HG02852 (cell line): ENCODE data around the gene FASTKD2.
"Not testable (repeated sequence)": the region's sequence is repeated elsewhere in the genome, so short reads cannot be mapped to it uniquely, and the experiment has no call there.

ENCODE experiments used
- ATAC-seq: cut with Tn5 transposase; IDR thresholded peaks from one replicate; pipeline ENCODE4 v1.9.1; 2021; ENCODE audit warnings: mild to moderate bottlenecking, moderate library complexity; ENCODE audit not compliant: unreplicated experiment

FASTKD2 gene

DNA sequence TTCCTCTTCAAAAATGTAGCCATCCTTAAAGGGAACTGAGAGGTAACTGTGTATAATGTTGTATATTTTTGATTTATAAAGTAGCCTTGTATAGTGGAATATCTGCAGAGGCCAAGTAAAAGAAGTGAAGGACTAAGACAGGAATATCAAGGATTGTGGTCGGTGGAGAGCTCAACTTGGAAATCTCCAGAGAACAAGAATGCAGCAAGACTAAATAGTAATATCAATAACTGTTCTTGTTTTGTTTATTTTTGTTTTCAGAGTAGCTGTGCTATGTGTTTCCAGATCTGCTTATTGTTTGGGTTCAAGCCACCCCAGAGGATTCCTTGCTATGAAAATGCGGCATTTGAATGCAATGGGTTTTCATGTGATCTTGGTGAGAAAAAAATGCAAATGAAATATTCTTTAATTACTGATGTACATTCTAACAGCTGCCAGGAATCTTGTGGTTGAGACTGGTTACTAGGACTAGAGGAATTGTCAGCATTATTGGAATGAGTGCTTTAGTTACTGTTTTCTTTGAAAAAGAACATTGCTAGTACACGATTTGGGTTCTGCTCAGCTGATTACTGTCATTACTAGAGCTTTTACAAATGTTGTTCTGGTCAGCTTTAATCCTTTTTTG lies 25.0 kb downstream of the FASTKD2 start:
- no peak for ATAC-seq

DNA sequence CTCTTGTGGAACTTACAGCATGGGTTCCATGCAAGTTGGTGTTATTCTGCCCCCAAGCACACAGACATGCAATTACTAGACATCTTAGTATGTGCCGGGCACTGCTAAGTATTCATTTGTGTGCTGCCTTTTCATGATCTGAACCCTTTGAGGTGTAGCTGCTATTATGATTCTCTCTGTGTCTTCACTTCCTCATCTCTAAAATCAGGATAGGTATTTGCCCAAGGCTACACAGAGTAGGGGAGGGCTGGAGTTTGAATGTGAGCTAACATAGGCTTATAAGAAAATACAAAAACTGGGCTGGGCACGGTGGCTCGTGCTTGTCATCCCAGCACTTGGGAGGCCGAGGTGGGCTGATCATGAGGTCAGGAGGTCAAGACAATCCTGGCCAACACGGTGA lies 27.2 kb downstream of the FASTKD2 start:
- no peak for ATAC-seq

- no peak for ATAC-seq
Measured at GRCh38 chr2:206797376-206797775, 32.0 kb downstream of the FASTKD2 start.

DNA sequence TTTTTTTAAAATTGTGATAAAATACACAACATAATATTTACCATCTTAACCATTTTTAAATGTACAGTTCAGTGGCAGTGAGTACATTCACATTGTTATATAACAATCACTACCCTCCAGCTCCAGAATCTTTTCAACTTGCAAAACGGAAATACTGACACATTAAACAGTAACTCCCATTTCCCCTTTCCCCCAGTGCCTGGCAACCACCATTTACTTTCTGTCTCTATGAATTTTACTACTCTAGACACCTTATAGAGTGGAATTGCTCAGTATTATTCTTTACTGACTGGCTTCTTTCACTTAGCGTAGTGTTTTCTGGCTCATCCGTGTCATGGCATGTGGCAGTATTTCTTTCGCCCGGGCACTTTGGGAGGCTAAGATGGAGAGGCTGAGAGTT lies 32.6 kb downstream of the FASTKD2 start:
- ATAC-seq, result peak; percentile 66

DNA sequence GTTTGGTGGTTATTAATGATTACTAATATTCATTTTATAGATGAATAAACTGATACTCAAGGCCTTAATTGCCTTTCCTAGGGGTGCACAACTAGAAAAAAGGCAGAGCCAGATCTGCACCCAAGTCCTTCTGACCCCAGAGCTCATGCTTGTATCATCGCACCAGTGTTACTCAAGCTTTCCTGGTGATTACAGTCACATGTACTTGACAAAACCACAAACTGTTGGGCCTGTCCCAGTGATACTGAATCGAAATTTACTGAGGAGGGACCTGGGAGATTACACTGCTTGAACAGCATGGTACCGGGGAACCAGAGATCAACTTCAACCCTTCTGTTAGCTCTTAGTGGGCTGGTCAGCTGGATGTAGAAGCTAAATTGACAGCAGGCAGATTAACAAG lies 33.7 kb downstream of the FASTKD2 start:
- ATAC-seq, result no peak

GRCh38 chr2:206800506-206801417 lies 35.4 kb downstream of the FASTKD2 start:
- ATAC-seq, result peak; percentile 58

DNA sequence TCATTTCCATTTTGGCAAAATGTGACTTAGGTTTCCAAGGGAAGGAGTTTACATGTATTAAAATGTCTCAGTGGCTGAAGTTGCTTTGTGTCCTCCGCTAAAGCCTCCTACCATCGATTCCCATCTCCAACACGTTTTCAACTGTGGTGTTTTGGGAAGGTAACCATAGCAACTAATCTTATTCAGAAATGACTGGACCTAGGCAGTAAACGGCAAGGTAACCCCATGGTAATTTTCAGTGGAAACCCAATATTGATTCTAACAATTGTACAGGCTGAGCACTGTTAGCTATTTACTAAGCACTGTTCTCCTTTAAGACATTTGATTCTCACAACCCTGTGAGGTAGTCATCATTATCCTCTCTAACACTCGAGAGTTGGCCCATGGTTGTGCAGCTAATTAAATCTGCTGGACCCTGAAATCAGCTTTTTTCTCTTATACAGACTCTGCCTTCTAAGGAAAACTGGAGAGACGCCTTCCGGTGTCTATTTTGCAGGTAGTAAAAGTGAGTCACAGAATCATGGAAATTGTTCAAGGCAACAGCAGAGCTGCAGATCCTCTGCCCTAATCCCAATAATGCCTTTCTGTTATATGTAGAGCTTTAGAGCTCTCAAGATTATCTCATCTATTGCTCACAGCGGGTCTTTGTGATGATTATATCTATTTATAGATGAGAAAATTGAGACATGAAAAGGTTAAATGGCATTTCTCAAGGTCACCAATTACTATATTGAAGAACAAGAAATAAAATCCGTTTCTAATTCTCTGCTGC lies 36.2 kb downstream of the FASTKD2 start:
- no peak for ATAC-seq

DNA sequence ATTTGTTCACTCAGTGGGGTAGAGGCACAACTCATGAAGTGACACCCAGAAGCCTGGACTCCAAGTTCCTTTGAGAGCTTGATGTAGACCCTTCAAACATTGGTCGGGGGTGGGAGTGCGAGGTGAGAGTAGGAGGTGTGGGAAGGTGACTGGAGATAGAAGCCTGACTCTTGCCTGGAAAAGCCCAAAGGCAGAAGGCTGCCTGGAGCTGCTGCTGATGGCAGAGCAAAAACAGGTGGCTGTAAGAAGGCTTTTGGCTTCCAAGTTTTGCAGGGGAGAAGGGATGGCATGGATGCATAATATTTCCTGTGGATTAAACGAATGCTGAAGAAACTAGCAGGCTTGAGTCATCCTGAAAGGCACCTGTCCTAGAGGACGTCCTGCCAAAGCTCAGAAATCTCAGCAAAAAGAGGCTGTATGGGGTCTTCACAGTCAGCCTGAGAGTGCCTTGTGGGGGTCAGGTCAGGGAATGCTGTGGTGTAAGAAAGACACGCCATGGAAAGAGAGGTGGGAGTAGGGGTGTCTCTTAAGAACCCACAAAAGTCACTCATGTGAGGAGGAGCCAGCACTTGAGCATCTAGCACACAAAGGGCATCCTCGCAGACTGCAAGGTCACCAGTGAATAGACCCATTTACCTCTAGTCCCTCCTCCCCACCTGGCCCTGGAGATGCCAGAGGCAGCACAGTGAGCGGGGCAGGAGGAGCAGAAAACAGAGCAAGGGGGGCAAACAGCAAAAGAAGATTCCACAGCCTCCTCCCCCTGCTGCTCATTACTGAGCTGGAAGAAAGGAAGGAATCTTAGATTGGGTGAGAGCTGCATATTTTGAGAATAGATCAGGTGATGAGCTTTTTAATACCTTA lies 37.5 kb downstream of the FASTKD2 start:
- no peak for ATAC-seq

GRCh38 chr2:206804326-206804725 lies 38.9 kb downstream of the FASTKD2 start:
- ATAC-seq, result no peak

- ATAC-seq, result no peak
Measured at GRCh38 chr2:206805887-206806607, 40.6 kb downstream of the FASTKD2 start.

- ATAC-seq, result not testable (repeated sequence)
Measured at GRCh38 chr2:206807624-206808023, 42.2 kb downstream of the FASTKD2 start.

GRCh38 chr2:206812471-206812870 lies 47.1 kb downstream of the FASTKD2 start:
- ATAC-seq, result not testable (repeated sequence)

- ATAC-seq, result no peak
Measured at GRCh38 chr2:206814498-206814897, 49.1 kb downstream of the FASTKD2 start.

- no peak for ATAC-seq
Measured at GRCh38 chr2:206820807-206821206, 55.4 kb downstream of the FASTKD2 start.

- no peak for ATAC-seq
Measured at GRCh38 chr2:206823178-206823577, 57.8 kb downstream of the FASTKD2 start.

GRCh38 chr2:206824087-206824618 lies 58.7 kb downstream of the FASTKD2 start:
- no peak for ATAC-seq

DNA sequence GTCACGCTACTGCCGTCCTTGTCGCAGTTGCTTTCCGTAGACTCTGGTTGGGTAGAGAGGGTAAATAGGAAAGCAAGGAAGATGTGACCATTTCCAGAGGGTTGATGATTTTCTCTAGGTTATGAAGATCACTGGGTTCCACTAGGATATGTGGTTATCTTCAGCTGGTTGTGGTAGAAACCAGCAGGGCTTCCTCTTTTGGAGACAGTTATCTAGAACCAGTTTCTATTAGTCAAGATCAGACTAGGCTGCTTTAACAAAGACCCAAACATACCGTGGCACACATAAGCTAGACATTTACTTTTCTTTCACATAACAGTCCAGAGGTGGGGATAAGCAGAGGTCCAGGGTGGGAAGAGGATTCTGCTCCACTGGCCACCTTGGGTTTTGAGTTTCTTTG lies 59.6 kb downstream of the FASTKD2 start:
- no peak for ATAC-seq

DNA sequence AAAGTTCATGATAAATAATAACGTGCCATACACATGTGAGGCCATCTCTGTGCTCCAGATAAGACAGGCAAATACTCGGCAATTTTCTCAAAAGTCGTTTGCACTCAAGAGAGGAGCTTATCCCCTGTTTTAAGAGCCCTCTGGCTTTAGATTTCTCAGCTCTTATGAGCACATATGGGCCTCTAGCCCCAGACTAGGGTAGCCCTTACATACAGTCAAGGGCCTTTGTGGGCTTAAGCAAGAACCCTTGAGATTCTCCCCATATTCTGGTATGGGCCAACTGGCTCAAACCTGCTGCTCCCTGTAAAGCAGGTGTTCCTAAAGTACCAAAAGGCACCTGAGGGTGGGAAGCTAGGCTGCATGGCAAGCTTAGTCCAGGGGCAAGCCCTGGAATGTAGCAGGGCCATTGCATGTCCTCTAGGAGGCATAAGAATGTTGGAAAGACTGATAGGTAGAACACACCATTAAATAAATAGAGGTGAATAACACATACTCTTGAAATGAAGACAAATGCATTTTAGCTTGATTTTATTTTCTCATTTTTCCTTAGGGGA lies 66.1 kb downstream of the FASTKD2 start:
- ATAC-seq, result no peak

GRCh38 chr2:206832873-206833272 lies 67.5 kb downstream of the FASTKD2 start:
- ATAC-seq, result no peak
